Lung (tissue), 12 donors: ENCODE results near the gene GRIA2. TPM values are rescaled to one million over a fixed set of nuclear protein-coding genes. Genes with fewer than 3 reads are reported as not detected.

ENCODE experiments used
- ATAC-seq: fragments of 200-7000 bp; cut with Tn5 transposase; one replicate; pipeline ENCODE4 v1.9.1; 2020; ENCODE audit warnings: moderate number of reproducible peaks; ENCODE audit not compliant: insufficient read depth, low FRiP score
- DNase-seq, 3 donors: peaks; one replicate each; pipeline ENCODE4 v3.0.0-alpha.2; 2013 to 2017
- H3K27ac ChIP-seq, 2 donors: one replicate each; pipeline ENCODE4 v1.5.1; 2013; ENCODE audit warnings: mild to moderate bottlenecking in 2 of 2, moderate library complexity in 2 of 2, control low read depth in 1 of 2, inconsistent platforms in 1 of 2, low read depth in 1 of 2, low read length in 1 of 2
- H3K27me3 ChIP-seq, 3 donors: one replicate each; pipeline ENCODE4 v1.5.1; 2013; ENCODE audit warnings: low read length in 2 of 3; ENCODE audit not compliant: control insufficient read depth in 3 of 3, insufficient read depth in 3 of 3
- H3K36me3 ChIP-seq, 4 donors: one replicate each; pipeline ENCODE4 v1.5.1; 2013; ENCODE audit warnings: low read length in 4 of 4, mild to moderate bottlenecking in 1 of 4, moderate library complexity in 1 of 4; ENCODE audit not compliant: control insufficient read depth in 4 of 4, insufficient read depth in 4 of 4
- H3K4me1 ChIP-seq, 5 donors: one replicate each; pipeline ENCODE4 v1.5.1; 2013; ENCODE audit warnings: low read length in 5 of 5, mild to moderate bottlenecking in 2 of 5, moderate library complexity in 1 of 5; ENCODE audit not compliant: control insufficient read depth in 5 of 5, insufficient read depth in 5 of 5
- H3K4me3 ChIP-seq: one replicate; pipeline ENCODE4 v1.5.1; 2013; ENCODE audit warnings: mild to moderate bottlenecking, control low read depth, moderate library complexity
- H3K9ac ChIP-seq, 2 donors: one replicate each; pipeline ENCODE4 v1.5.1; 2013; ENCODE audit warnings: low read length in 2 of 2, control low read depth in 1 of 2; ENCODE audit not compliant: insufficient read depth in 1 of 2
- H3K9me3 ChIP-seq, 4 donors: one replicate each; pipeline ENCODE4 v1.5.1; 2013; ENCODE audit warnings: low read length in 3 of 4, mild to moderate bottlenecking in 1 of 4, moderate library complexity in 1 of 4; ENCODE audit not compliant: control insufficient read depth in 4 of 4, insufficient read depth in 3 of 4
- CTCF ChIP-seq: IDR thresholded peaks from 2 replicates; pipeline ENCODE4 v1.5.1; 2012; ENCODE audit warnings: mild to moderate bottlenecking; ENCODE audit errors: control extremely low read depth, extremely low read depth
- WGBS, 2 donors: extraction: QIAGEN DNeasy Blood & Tissue Kit; methylation state at CpG; one replicate each; pipeline ENCODE4 v1.1.7; 2013; 5-methylcytosine and 5-hydroxymethylcytosine counted together
- polyA plus RNA-seq, 2 donors: library from polyadenylated mRNA; stranded (reverse); fragments of 200-250 nt; gene quantifications; one replicate each; pipeline ENCODE4 v1.2.1, GENCODE V29; 2013
- total RNA-seq, 2 donors: library from RNA; depleted of rRNA in 1 of 2; stranded (reverse); fragments of >200 nt in 1 of 2; gene quantifications; one replicate each; pipeline ENCODE4 v1.2.1, GENCODE V29; 2014 to 2021
- donor health status: control.
- donor health status: control.
- donor health status: Bipolar disorder and iron deficiency.
- donor health status: healthy.
- donor health status: DM: yes; HTN: yes; CAD: no.

GRIA2 gene
- total and polyA plus RNA-seq, 4 donors = 0.02 to 5.6 (median 0.03) TPM; not detected in 1

- 67 to 69% methylated on average over 2 of the region's 2 CpGs for WGBS, 2 donors
- Histone ChIP-seq H3K4me3 (no peak overlapping the region), H3K4me1 (no peaks in the 10 kb centered on the region), H3K9me3 (no peaks in the 10 kb centered on the region), H3K36me3 (no peaks in the 10 kb centered on the region), H3K27me3 (no peaks in the 10 kb centered on the region), H3K9ac (no peak overlapping the region), H3K27ac (no peak overlapping the region)
- no peak for DNase-seq
- TF ChIP-seq CTCF = no peak
- ATAC-seq = no peak
Measured at GRCh38 chr4:157294575-157294974, 74.0 kb downstream of the GRIA2 start.

GRCh38 chr4:157300701-157301100, 80.2 kb downstream of the GRIA2 start:
- H3K36me3 ChIP-seq = no peaks in the 10 kb centered on the region
- TF ChIP-seq CTCF = no peak
- H3K4me3 ChIP-seq = no peak overlapping the region
- no peak overlapping the region for H3K27ac ChIP-seq
- no peaks in the 10 kb centered on the region for H3K4me1 ChIP-seq
- no peaks in the 10 kb centered on the region for H3K27me3 ChIP-seq
- H3K9me3 ChIP-seq = no peaks in the 10 kb centered on the region
- 66 to 82% methylated on average over 2 of the region's 2 CpGs for whole genome bisulfite sequencing, 2 donors
- no peak overlapping the region for H3K9ac ChIP-seq
- no peak for ATAC-seq
- no peak for DNase-seq

GRCh38 chr4:157303471-157303960, 83.0 kb downstream of the GRIA2 start:
- Histone ChIP-seq H3K9ac (no peak overlapping the region), H3K27me3 (no peaks in the 10 kb centered on the region), H3K9me3 (no peaks in the 10 kb centered on the region), H3K4me1 (no peaks in the 10 kb centered on the region), H3K36me3 (no peaks in the 10 kb centered on the region), H3K4me3 (no peak overlapping the region), H3K27ac (no peak overlapping the region)
- TF ChIP-seq CTCF = no peak
- DNase-seq (no peak), ATAC-seq (no peak)
- 60 to 63% methylated on average over 6 of the region's 6 CpGs for WGBS, 2 donors

- no peak for ATAC-seq
- Histone ChIP-seq H3K27ac (no peak overlapping the region), H3K9ac (no peak overlapping the region), H3K9me3 (no peaks in the 10 kb centered on the region), H3K36me3 (no peaks in the 10 kb centered on the region), H3K4me1 (no peaks in the 10 kb centered on the region), H3K4me3 (no peak overlapping the region), H3K27me3 (no peaks in the 10 kb centered on the region)
- no peak for DNase-seq
- no peak for TF ChIP-seq CTCF
- WGBS, 2 donors = 79 to 86% methylated on average over 5 of the region's 5 CpGs
Measured at GRCh38 chr4:157304769-157305168, 84.2 kb downstream of the GRIA2 start.
